Effector memory CD4-positive, alpha-beta T cell (primary cell): ENCODE measurements around the gene MYH11.

Experiments used
- DNase-seq, 3 donors: peaks; one replicate each; pipeline ENCODE4 v3.0.0-alpha.2; 2020
- H3K27ac ChIP-seq: 2 replicates; pipeline ENCODE4 v1.7.0; 2013; ENCODE audit warnings: mild to moderate bottlenecking, low read length, moderate library complexity; ENCODE audit not compliant: insufficient read depth, poor library complexity, severe bottlenecking
- H3K27me3 ChIP-seq: replicated peaks from 2 replicates; pipeline ENCODE4 v1.7.0; 2013; ENCODE audit warnings: mild to moderate bottlenecking, low read length; ENCODE audit not compliant: insufficient read depth, control insufficient read depth, poor library complexity, severe bottlenecking
- H3K36me3 ChIP-seq: 2 replicates; pipeline ENCODE4 v1.7.0; 2013; ENCODE audit warnings: mild to moderate bottlenecking, low read length, moderate library complexity; ENCODE audit not compliant: control insufficient read depth, insufficient read depth
- H3K4me1 ChIP-seq: 2 replicates; pipeline ENCODE4 v1.7.0; 2013; ENCODE audit warnings: low read length, mild to moderate bottlenecking; ENCODE audit not compliant: control insufficient read depth, insufficient read depth, poor library complexity, severe bottlenecking
- H3K4me3 ChIP-seq: 2 replicates; pipeline ENCODE4 v1.7.0; 2013; ENCODE audit warnings: low read length, low read depth, mild to moderate bottlenecking; ENCODE audit not compliant: insufficient read depth, poor library complexity, severe bottlenecking
- H3K9me3 ChIP-seq: 2 replicates; pipeline ENCODE4 v1.7.0; 2013; ENCODE audit warnings: mild to moderate bottlenecking, low read length, moderate library complexity; ENCODE audit not compliant: control insufficient read depth

MYH11 gene

DNA sequence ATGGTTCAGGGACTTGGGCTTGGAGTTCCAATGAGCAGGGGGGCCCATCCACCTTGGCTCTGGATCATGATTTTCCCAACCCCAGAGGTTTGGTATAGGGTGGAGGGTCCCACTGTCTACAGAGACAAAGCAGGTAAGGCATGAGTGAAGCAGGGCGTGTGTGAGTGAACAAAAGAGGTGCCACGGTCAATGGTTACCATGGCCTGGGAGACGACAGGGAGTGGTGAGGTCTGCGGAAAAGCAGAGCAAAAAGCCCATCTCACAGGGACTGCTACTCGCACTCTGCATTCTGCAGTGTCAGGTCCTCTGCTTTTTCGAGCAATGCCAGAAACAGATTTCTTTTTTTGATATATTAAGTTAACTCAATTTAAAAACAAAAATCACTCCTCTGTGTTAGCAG lies 24.6 kb downstream of the MYH11 start:
- no peak overlapping the region for H3K27ac ChIP-seq
- no peak for DNase-seq

DNA sequence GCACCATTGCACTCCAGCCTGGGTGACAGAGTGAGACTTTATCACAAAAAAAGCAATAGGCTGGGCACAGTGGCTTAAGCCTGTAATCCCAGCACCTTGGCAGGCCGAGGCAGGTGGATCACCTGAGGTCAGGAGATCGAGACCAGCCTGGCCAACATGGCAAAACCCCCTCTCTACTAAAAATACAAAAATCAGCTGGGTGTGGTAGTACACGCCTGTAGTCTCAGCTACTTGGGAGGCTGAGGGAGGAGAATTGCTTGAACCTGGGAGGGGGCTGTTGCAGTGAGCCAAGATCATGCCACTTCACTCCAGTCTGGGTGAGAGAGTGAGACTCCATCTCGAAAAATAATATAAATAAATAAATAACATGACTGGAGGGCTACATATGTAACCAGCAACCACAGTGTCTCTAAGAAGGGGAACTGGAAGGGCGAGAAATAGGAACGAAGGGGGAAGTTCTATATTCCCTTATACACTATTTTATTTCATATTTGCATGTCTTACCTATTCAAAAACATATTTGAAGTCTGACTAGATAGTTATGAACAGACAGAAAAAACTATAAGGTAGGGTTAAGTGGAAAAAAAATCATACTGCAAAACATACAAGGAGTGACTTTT lies 25.9 kb downstream of the MYH11 start:
- Histone ChIP-seq H3K9me3 (no peaks in the 10 kb centered on the region), H3K27ac (no peak overlapping the region), H3K4me3 (no peak overlapping the region), H3K4me1 (no peaks in the 10 kb centered on the region), H3K36me3 (no peaks in the 10 kb centered on the region), H3K27me3 (no peaks in the 10 kb centered on the region)
- DNase-seq = no peak

More for the DNA sequence above, 24.6 kb downstream of the MYH11 start:
- Histone ChIP-seq H3K9me3 (no peaks in the 10 kb centered on the region), H3K4me3 (no peak overlapping the region), H3K27me3 (no peaks in the 10 kb centered on the region), H3K36me3 (no peaks in the 10 kb centered on the region), H3K4me1 (no peaks in the 10 kb centered on the region)

DNA sequence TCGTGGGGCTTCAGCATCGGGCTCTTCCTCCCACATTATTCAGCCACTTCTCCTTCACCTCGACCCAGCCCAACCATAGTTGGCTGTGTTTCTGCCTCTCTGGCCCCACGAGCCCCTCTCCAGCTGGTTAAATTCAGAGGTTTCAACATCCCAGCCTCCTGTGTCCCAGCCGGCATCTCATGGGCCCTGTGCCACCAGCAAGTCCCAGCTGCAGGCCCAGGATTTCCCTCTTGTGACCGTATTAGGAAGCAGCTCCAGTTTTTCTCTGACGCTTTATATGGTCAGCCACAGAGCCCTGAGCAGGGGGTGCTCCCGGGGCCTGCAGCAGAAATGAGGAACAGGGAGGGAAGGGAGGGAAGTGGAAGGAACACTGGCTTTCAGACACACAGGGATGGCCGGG lies 27.4 kb downstream of the MYH11 start:
- no peak for DNase-seq
- H3K4me1 ChIP-seq = no peaks in the 10 kb centered on the region
- no peaks in the 10 kb centered on the region for H3K27me3 ChIP-seq
- no peaks in the 10 kb centered on the region for H3K9me3 ChIP-seq
- no peak overlapping the region for H3K4me3 ChIP-seq
- H3K27ac ChIP-seq = no peak overlapping the region
- H3K36me3 ChIP-seq = no peaks in the 10 kb centered on the region

DNA sequence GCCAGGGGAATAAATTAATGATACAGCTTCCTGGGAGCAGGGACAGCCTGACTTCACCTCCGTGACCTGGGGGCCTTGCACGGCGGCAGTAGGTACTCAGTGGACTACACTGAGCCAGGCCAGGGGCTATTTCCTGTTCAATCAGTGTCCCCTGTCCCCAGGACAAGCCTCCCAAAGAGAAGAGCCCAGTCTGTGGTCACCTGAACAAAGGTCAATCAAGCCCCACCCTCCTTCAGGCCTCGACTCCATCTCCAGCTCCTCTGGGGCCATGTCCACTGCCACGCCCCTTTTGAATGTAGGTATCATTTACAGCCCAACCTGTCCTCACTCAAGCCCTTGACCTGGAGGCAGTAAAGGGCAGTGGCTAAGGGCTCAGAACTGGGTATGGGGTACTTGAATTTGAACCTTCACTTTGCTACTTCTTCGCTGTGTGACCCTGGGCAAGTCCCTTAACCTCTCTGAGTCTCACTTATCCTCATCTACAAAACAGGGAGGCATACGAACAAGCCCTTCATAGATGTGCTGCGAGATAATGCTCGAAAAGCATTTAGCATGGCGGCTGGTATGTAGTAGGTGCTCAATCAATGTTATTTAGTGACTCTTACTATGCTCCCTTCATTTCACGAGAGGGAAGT lies 29.0 kb downstream of the MYH11 start:
- no peak overlapping the region for H3K4me3 ChIP-seq
- H3K27me3 ChIP-seq = no peaks in the 10 kb centered on the region
- no peaks in the 10 kb centered on the region for H3K4me1 ChIP-seq
- H3K27ac ChIP-seq = no peak overlapping the region
- no peaks in the 10 kb centered on the region for H3K36me3 ChIP-seq
- H3K9me3 ChIP-seq = no peaks in the 10 kb centered on the region
- no peak for DNase-seq

DNA sequence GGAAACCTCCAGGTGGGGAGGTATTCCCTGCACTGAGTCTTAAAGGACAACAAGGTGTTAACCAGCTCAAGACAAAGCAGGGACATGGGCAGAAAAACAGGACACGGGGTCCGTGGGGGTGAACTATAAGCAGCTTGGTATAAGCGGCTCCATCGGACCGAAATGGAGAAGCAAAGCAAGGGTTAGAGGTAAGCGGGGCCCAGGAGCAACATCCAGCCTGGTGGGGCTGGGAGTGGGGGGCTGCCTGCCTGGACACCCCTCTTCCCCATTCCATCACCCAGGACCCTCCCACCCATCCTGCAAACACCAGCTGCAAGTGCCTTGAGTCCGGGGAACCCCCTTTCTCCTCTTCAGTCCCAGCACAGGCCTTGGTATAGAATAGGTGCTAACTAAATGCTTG lies 29.5 kb downstream of the MYH11 start:
- H3K9me3 ChIP-seq = no peaks in the 10 kb centered on the region
- no peak overlapping the region for H3K4me3 ChIP-seq
- no peaks in the 10 kb centered on the region for H3K4me1 ChIP-seq
- no peaks in the 10 kb centered on the region for H3K36me3 ChIP-seq
- DNase-seq = no peak
- no peaks in the 10 kb centered on the region for H3K27me3 ChIP-seq
- H3K27ac ChIP-seq = no peak overlapping the region

DNA sequence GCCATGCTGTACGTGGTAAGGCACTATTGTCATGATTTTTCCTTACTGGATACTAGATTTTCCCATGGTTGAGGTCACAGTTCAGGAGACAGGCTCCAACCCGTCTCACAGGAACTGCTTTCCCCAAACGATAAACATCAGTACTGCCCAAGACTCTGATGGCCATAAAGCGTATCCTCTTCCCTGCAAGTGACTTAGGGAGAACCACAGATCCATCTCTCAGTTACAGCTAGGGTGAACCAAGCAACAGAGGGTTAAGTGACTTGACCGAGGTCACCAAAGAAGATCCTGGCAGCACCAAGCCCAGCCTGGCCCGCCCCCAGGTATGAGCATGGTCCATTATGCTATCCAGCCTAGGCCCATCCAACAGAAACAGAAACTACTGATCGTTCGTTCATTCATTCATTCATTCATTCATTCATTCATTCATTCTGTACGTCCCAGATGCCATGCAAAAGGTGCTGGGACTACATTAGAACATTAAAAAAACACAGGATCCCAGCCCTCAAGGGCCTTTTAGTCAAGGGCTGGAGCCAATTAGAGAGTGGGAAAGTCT lies 31.0 kb downstream of the MYH11 start:
- Histone ChIP-seq H3K27me3 (no peaks in the 10 kb centered on the region), H3K4me3 (no peak overlapping the region), H3K4me1 (no peaks in the 10 kb centered on the region), H3K36me3 (no peaks in the 10 kb centered on the region), H3K27ac (no peak overlapping the region), H3K9me3 (no peaks in the 10 kb centered on the region)
- no peak for DNase-seq

DNA sequence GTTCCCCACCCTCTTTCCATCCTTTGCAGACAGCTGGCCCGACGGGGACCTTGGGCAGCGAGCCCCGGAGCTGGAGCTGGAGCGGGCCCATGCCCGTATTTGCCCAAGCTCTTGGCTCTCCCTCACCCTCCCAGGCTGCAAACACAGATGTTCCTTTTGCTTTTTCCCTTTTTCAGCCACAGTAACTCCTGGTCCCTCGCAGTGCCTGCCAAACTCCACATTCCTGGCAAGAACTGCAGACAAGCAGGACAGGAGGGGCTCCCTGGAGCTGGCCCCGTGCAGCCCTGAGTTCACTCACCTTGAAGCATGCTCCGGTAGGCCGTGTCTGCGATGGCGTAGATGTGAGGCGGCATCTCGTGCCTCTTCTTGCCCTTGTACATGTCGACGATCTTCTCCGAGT lies 33.9 kb downstream of the MYH11 start:
- Histone ChIP-seq H3K27me3 (no peaks in the 10 kb centered on the region), H3K27ac (no peak overlapping the region), H3K4me3 (no peak overlapping the region), H3K36me3 (no peaks in the 10 kb centered on the region), H3K4me1 (no peaks in the 10 kb centered on the region), H3K9me3 (no peaks in the 10 kb centered on the region)
- DNase-seq = no peak

DNA sequence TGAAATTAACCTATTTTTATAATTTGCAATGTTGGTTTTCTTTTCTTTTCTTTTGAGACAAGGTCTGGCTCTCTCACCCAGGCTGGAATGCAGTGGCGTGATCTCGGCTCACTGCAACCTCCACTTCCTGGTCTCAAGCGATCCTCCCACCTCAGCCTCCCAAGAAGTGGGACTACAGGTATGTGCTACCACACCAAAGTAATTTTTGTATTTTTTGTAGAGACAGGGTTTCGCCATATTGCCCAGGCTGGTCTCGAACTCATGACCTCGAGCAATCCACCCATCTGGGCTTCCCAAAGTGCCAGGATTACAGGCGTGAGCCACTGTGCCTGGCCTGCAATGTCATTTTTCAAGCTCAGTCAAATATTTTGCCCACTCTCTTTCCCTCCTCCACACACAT lies 36.0 kb downstream of the MYH11 start:
- H3K4me1 ChIP-seq = no peaks in the 10 kb centered on the region
- H3K4me3 ChIP-seq = no peak overlapping the region
- H3K27me3 ChIP-seq = no peaks in the 10 kb centered on the region
- H3K27ac ChIP-seq = no peak overlapping the region
- H3K36me3 ChIP-seq = no peaks in the 10 kb centered on the region
- no peak for DNase-seq
- H3K9me3 ChIP-seq = peaks cover 5% of the 10 kb centered on the region

DNA sequence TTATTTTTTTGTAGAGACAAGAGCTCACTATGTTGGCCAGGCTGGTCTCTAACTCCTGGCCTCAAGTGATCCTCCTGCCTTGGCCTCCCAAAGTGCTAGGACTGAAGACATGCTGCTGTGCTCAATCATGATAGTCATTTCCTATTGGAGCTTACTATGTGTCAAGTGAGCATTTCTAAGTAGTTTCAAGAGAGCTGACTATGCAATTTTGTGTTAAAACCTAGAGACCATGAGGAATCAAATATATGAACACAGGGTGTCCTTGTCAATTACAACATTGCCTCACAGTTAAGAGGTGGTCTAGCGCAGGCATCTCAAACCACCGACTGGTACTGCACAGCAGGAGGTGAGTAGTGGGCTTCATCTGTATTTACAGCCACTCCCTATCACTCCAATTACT lies 37.8 kb downstream of the MYH11 start:
- Histone ChIP-seq H3K27me3 (no peaks in the 10 kb centered on the region), H3K36me3 (no peaks in the 10 kb centered on the region), H3K27ac (no peak overlapping the region), H3K9me3 (peaks cover 7% of the 10 kb centered on the region), H3K4me1 (no peaks in the 10 kb centered on the region), H3K4me3 (no peak overlapping the region)
- DNase-seq = no peak

DNA sequence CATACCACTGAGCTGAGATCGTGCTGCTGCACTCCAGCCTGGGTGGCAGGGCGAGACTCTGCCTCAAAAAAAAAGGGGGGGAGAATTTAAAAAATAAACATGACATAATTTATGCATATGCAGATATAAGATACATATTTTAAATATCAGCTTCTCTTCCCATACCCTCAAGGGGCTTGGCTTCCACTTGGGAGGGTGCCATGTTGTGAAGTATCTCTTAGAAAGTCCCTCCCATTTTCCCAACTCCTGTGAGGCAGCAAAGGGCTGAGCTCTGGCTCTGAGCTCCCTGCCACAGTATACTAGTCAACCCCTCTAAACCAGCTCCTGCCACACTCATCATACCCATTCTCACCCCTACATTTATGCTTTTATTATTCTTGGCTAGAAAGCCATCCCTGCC lies 39.4 kb downstream of the MYH11 start:
- H3K9me3 ChIP-seq = peaks cover 7% of the 10 kb centered on the region
- no peaks in the 10 kb centered on the region for H3K4me1 ChIP-seq
- no peak overlapping the region for H3K27ac ChIP-seq
- no peak for DNase-seq
- H3K36me3 ChIP-seq = no peaks in the 10 kb centered on the region
- no peaks in the 10 kb centered on the region for H3K27me3 ChIP-seq
- no peak overlapping the region for H3K4me3 ChIP-seq
